Right lung (tissue), 5 donors: ENCODE measurements around the gene EHBP1L1. TPM values are rescaled to one million over a fixed set of nuclear protein-coding genes. Genes with fewer than 3 reads are reported as not detected.

ENCODE experiments used
- DNase-seq, 2 donors: peaks; one replicate each; pipeline ENCODE4 v3.0.0-alpha.2; 2013
- polyA plus RNA-seq, 5 donors: library from polyadenylated mRNA; unstranded; fragments of 120-200 nt; gene quantifications; one replicate each; pipeline versions ENCODE4 v1.2.1 to v1.2.3, GENCODE V29; 2013; ENCODE audit warnings: inconsistent platforms in 1 of 5, low replicate concordance in 1 of 5; ENCODE audit not compliant: insufficient read length in 5 of 5, insufficient read depth in 1 of 5

Gene EHBP1L1
- polyA plus RNA-seq, 5 donors = 25.0 to 47.6 (median 36.5) TPM

GRCh38 chr11:65612691-65613090 lies 36.8 kb downstream of the EHBP1L1 start:
- DNase-seq = no peak

- DNase-seq = no peak
Observed at GRCh38 chr11:65613091-65613928, 37.5 kb downstream of the EHBP1L1 start.

- DNase-seq = peak; percentile 100
Observed at GRCh38 chr11:65615229-65615949, 39.5 kb downstream of the EHBP1L1 start, which contains the start of gene PCNX3. TSS of gene PCNX3 (plus strand) at chr11:65615776. CDS start at chr11:65616312, 536 bp downstream.

GRCh38 chr11:65615950-65616574 lies 40.2 kb downstream of the EHBP1L1 start:
- no peak for DNase-seq

GRCh38 chr11:65616575-65617001 lies 40.7 kb downstream of the EHBP1L1 start:
- no peak for DNase-seq

- DNase-seq = no peak
Observed at GRCh38 chr11:65617136-65617850, 41.4 kb downstream of the EHBP1L1 start.

- no peak for DNase-seq
Observed at GRCh38 chr11:65617990-65618751, 42.3 kb downstream of the EHBP1L1 start.

- no peak for DNase-seq
Observed at GRCh38 chr11:65618763-65619162, 42.9 kb downstream of the EHBP1L1 start.

- no peak for DNase-seq
Observed at GRCh38 chr11:65619281-65619928, 43.6 kb downstream of the EHBP1L1 start.

- no peak for DNase-seq
Observed at GRCh38 chr11:65620666-65621065, 44.8 kb downstream of the EHBP1L1 start.

- DNase-seq = no peak
Observed at GRCh38 chr11:65621460-65621859, 45.6 kb downstream of the EHBP1L1 start.

- no peak for DNase-seq
Observed at GRCh38 chr11:65622011-65622410, 46.2 kb downstream of the EHBP1L1 start.

GRCh38 chr11:65623177-65623576 lies 47.3 kb downstream of the EHBP1L1 start:
- no peak for DNase-seq

- no peak for DNase-seq
Observed at GRCh38 chr11:65623852-65624616, 48.2 kb downstream of the EHBP1L1 start.

- DNase-seq = no peak
Observed at GRCh38 chr11:65624931-65625627, 49.2 kb downstream of the EHBP1L1 start.

GRCh38 chr11:65625628-65626342 lies 49.9 kb downstream of the EHBP1L1 start:
- no peak for DNase-seq

GRCh38 chr11:65627202-65627601 lies 51.3 kb downstream of the EHBP1L1 start:
- DNase-seq = no peak

- no peak for DNase-seq
Observed at GRCh38 chr11:65629579-65629978, 53.7 kb downstream of the EHBP1L1 start.
